GM21528 (cell line): ENCODE measurements around the gene PIGH.
A peak's percentile ranks its signal among the peaks of the same experiment; 100 is the strongest.
"Not testable (repeated sequence)": the region's sequence is repeated elsewhere in the genome, so short reads cannot be mapped to it uniquely, and the experiment has no call there.

ENCODE experiments used
- ATAC-seq: cut with Tn5 transposase; IDR thresholded peaks from one replicate; pipeline ENCODE4 v1.9.1; 2021; ENCODE audit warnings: mild to moderate bottlenecking, moderate library complexity; ENCODE audit not compliant: unreplicated experiment, low FRiP score

The PIGH gene

GRCh38 chr14:67610491-67610890 lies 10.4 kb upstream of the PIGH start:
- no peak for ATAC-seq

- ATAC-seq, result no peak
Measured at GRCh38 chr14:67609642-67610310, 9.7 kb upstream of the PIGH start.

- ATAC-seq, result no peak
Measured at GRCh38 chr14:67607646-67608045, 7.6 kb upstream of the PIGH start.

GRCh38 chr14:67602995-67603545 lies 3.0 kb upstream of the PIGH start:
- peak; percentile 58 for ATAC-seq

- no peak for ATAC-seq
Measured at GRCh38 chr14:67602076-67602475, 2.0 kb upstream of the PIGH start.

GRCh38 chr14:67600562-67600974 lies 500 bp upstream of the PIGH start:
- ATAC-seq, result not testable (repeated sequence)

GRCh38 chr14:67595392-67595791 lies 4.7 kb downstream of the PIGH start:
- ATAC-seq, result no peak

- not testable (repeated sequence) for ATAC-seq
Measured at GRCh38 chr14:67593650-67594049, 6.4 kb downstream of the PIGH start.

- no peak for ATAC-seq
Measured at GRCh38 chr14:67589204-67589770, 10.8 kb downstream of the PIGH start.

GRCh38 chr14:67586369-67586768 lies 13.7 kb downstream of the PIGH start:
- no peak for ATAC-seq

- no peak for ATAC-seq
Measured at GRCh38 chr14:67584978-67585377, 15.1 kb downstream of the PIGH start.

GRCh38 chr14:67583711-67584644 lies 16.1 kb downstream of the PIGH start:
- ATAC-seq, result no peak

GRCh38 chr14:67582061-67582460 lies 18.0 kb downstream of the PIGH start:
- ATAC-seq, result no peak

GRCh38 chr14:67581643-67582042 lies 18.4 kb downstream of the PIGH start:
- no peak for ATAC-seq

GRCh38 chr14:67580336-67581171 lies 19.5 kb downstream of the PIGH start:
- no peak for ATAC-seq

GRCh38 chr14:67579636-67580035 lies 20.4 kb downstream of the PIGH start:
- ATAC-seq, result no peak

GRCh38 chr14:67579040-67579439 lies 21.0 kb downstream of the PIGH start:
- no peak for ATAC-seq

- no peak for ATAC-seq
Measured at GRCh38 chr14:67577909-67578749, 21.9 kb downstream of the PIGH start.

GRCh38 chr14:67577181-67577808 lies 22.8 kb downstream of the PIGH start:
- ATAC-seq, result no peak
